Small intestine (tissue), 7 donors: ENCODE measurements around the gene FGF23. TPM values are rescaled to one million over a fixed set of nuclear protein-coding genes. Genes with fewer than 3 reads are reported as not detected.

Experiments used
- DNase-seq, 2 donors: peaks; one replicate each; pipeline versions ENCODE4 v3.0.0 to v3.0.0-alpha.2; 2013
- FAIRE-seq: peaks from 2 replicates; lab custom pipeline; 2012; peaks lifted over from hg19 to GRCh38; lab: Jason Lieb, UNC
- H3K27ac ChIP-seq, 3 donors: one replicate each; pipeline ENCODE4 v1.5.1; 2013; ENCODE audit warnings: low read length in 2 of 3, mild to moderate bottlenecking in 2 of 3, control low read depth in 1 of 3, inconsistent platforms in 1 of 3, low read depth in 1 of 3, moderate library complexity in 1 of 3
- H3K27me3 ChIP-seq, 3 donors: one replicate each; pipeline ENCODE4 v1.6.1; 2013; ENCODE audit warnings: low read length in 3 of 3, inconsistent platforms in 1 of 3; ENCODE audit not compliant: control insufficient read depth in 3 of 3, insufficient read depth in 3 of 3
- H3K36me3 ChIP-seq, 3 donors: one replicate each; pipeline ENCODE4 v1.6.1; 2013; ENCODE audit warnings: low read length in 3 of 3, inconsistent platforms in 1 of 3, low read depth in 1 of 3, mild to moderate bottlenecking in 1 of 3, moderate library complexity in 1 of 3; ENCODE audit not compliant: control insufficient read depth in 3 of 3, insufficient read depth in 2 of 3
- H3K4me1 ChIP-seq, 3 donors: one replicate each; pipeline ENCODE4 v1.6.1; 2013; ENCODE audit warnings: low read length in 2 of 3, inconsistent platforms in 1 of 3, low read depth in 1 of 3, mild to moderate bottlenecking in 1 of 3, moderate library complexity in 1 of 3; ENCODE audit not compliant: control insufficient read depth in 3 of 3, insufficient read depth in 2 of 3
- H3K4me3 ChIP-seq, 3 donors: one replicate each; pipeline ENCODE4 v1.5.1; 2013; ENCODE audit warnings: low read length in 3 of 3, control low read depth in 1 of 3, inconsistent platforms in 1 of 3, low read depth in 1 of 3, mild to moderate bottlenecking in 1 of 3, moderate library complexity in 1 of 3
- H3K9me3 ChIP-seq, 2 donors: one replicate each; pipeline ENCODE4 v1.6.1; 2013; ENCODE audit warnings: low read depth in 1 of 2, low read length in 1 of 2; ENCODE audit not compliant: control insufficient read depth in 2 of 2, insufficient read depth in 1 of 2
- WGBS, 3 donors: extraction: QIAGEN DNeasy Blood & Tissue Kit; methylation state at CpG; one replicate each; pipeline ENCODE4 v1.1.7; 2013; 5-methylcytosine and 5-hydroxymethylcytosine counted together
- polyA plus RNA-seq, 4 donors: library from polyadenylated mRNA; stranded (reverse) in 3 of 4; unstranded in 1 of 4; fragments of 200-250 nt in 3 of 4; fragments of 120-200 nt in 1 of 4; gene quantifications; one replicate each; pipeline versions ENCODE4 v1.2.1 to v1.2.3, GENCODE V29; 2013
- donor health status: healthy with polysubstance abuse.
- donor health status: control.
- donor health status: control.
- donor health status: Bipolar disorder and iron deficiency.
- donor health status: healthy.

Gene FGF23
- polyA plus RNA-seq, 4 donors = 0.04 to 10.1 TPM; not detected in 2

DNA sequence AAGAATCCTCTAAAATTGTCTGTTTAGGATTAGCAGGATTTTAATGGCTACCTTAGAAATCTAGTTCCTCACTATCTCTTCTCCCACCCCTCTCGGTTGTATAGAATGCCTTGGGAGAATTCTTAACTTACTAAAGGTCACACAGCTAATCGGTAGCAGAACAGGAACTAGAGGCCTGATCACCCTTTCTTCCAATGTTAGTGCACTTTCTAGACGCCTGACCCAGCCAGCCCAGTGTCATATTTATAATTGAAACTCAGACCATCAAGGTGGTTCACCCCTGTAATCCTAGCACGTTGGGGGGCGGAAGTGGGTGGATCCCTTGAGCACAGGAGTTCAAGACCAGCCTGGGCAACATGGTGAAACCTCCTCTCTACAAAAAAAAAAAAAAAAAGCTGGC, 56.8 kb downstream of the FGF23 start:
- Histone ChIP-seq H3K9me3 (no peaks in the 10 kb centered on the region), H3K36me3 (peaks cover 0 to 3% (median 0%) of the 10 kb centered on the region in 3 donors), H3K4me3 (no peak overlapping the region), H3K27ac (peak overlapping the region in 1 of 3 donors; percentile 27), H3K27me3 (no peaks in the 10 kb centered on the region), H3K4me1 (peaks cover 0 to 2% (median 2%) of the 10 kb centered on the region in 3 donors)
- FAIRE-seq (no peak), DNase-seq (no peak)
- WGBS, 3 donors = 50 to 72% (median 65%) methylated on average over 5 of the region's 5 CpGs

DNA sequence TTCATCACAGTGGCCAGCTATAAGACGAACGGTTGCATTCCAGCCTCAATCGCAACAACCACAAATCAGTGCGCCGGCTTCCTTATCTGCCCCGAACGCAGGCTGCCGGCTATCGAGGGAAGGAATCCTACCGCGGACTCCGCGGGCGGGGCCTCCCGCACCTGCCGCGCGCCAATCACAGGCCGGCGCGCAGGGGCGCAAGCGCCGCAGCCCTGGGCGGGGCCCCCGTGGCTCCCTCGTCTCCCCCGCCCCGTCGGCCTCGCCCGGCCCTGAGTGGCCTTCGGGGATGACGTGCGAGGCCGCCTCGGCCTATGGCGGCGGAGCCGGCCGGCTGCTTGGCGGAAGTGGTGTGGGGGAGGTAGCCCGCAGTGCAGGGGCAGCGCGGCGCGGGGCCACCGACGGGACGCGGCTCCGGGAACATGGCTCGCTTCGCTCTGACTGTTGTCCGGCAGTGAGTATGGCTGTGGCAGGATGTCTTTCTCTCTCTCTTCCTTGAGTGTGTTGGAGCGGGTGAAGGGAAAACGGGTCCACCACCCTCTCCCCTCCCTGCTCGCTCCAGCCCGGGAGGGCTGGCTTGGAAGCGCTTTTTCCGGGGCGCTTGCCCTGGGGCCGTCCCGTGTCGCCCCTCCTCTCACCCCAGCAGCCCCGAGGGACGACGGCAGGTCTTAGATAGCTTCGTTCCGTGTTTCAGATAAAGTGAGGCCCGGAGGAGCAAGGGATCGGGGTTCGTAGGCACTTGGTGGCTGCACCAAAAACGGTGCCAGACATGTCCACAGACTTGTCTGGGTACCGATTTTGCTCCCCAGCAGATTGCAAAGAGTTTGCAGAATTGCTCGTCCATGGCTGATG, 58.4 kb downstream of the FGF23 start, which contains the start of gene TIGAR:
TSS of gene TIGAR (plus strand) at position 361 of the 849 bp plus-strand sequence. CDS start at position 420, 59 bp downstream.
- Histone ChIP-seq H3K4me1 (peaks cover 0 to 2% (median 2%) of the 10 kb centered on the region in 3 donors), H3K36me3 (peaks cover 0 to 3% (median 0%) of the 10 kb centered on the region in 3 donors), H3K27me3 (no peaks in the 10 kb centered on the region), H3K27ac (peak within 1 kb of the TSS; percentile 69 to 98 (median 85)), H3K4me3 (peak within 1 kb of the TSS; percentile 79 to 91 (median 86)), H3K9me3 (no peaks in the 10 kb centered on the region)
- DNase-seq = peak; percentile 97
- no peak for FAIRE-seq
- 0% methylated on average over 65 to 76 of the region's 76 CpGs for WGBS, 3 donors

DNA sequence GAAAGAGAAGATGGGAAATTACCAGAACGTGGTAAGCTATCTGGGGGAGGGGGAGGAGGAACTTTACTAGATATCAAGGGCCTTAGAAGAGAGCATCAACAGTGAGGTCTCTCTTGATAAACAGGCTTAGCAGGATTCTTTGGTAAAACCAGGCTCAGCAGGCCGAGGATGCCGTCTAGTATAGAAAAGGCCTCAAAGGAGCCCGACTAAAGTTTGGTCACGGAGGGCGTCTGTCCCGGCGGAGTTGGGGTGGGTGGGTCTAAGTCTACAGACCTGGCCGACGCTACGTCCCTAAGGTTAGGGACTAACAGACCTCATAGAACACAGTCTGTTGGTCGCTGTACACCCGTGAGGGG, 59.0 kb downstream of the FGF23 start:
- Histone ChIP-seq H3K36me3 (peaks cover 0 to 3% (median 0%) of the 10 kb centered on the region in 3 donors), H3K4me1 (peaks cover 0 to 2% (median 2%) of the 10 kb centered on the region in 3 donors), H3K4me3 (peak overlapping the region; percentile 40 to 58 (median 48)), H3K9me3 (no peaks in the 10 kb centered on the region), H3K27ac (peak overlapping the region; percentile 63 to 94 (median 78)), H3K27me3 (no peaks in the 10 kb centered on the region)
- DNase-seq (no peak), FAIRE-seq (no peak)
- 0 to 1% (median 1%) methylated on average over 13 of the region's 13 CpGs for WGBS, 3 donors

Other genes starting within 250 kb of the FGF23 start
- gene CCND2, start 106.0 kb downstream of the FGF23 start, polyA plus RNA-seq = 100 to 1,000 TPM in 1 of 4 donors, 10 to 100 TPM in 1, 1 to 10 TPM in 2; 5.6 to 101 (median 22.0) TPM
- gene TIGAR, start 58.5 kb downstream of the FGF23 start, polyA plus RNA-seq = 10 to 100 TPM in 1 of 4 donors, 1 to 10 TPM in 3; 3.5 to 10.1 (median 5.4) TPM
- gene FGF6, start 66.1 kb upstream of the FGF23 start, polyA plus RNA-seq = under 1 TPM in 1 of 4 donors, not detected in 3; 0.12 TPM
- gene RAD51AP1, start 159.2 kb upstream of the FGF23 start, polyA plus RNA-seq = 10 to 100 TPM in 2 of 4 donors, 1 to 10 TPM in 2; 1.4 to 16.5 (median 6.7) TPM
- gene DYRK4, start 182.5 kb upstream of the FGF23 start, polyA plus RNA-seq = 10 to 100 TPM; 23.7 to 63.3 (median 28.9) TPM